Ovary (tissue), 3 donors: ENCODE measurements around the gene ZNF81.
"Not testable (repeated sequence)": the region's sequence is repeated elsewhere in the genome, so short reads cannot be mapped to it uniquely, and the experiment has no call there.

ENCODE experiments used
- EP300 ChIP-seq: sonication (generic); formaldehyde crosslinking; IDR thresholded peaks from one replicate; pipeline ENCODE4 v1.6.1; 2017; ENCODE audit warnings: antibody characterized with exemption
- POLR2A ChIP-seq: fragments of 450-650 bp; IDR thresholded peaks from one replicate; pipeline ENCODE4 v1.6.1; 2017; ENCODE audit warnings: antibody characterized with exemption, mild to moderate bottlenecking, moderate library complexity
- TF ChIP-seq, protein P1 (sequence below), 3 donors: fragments of 450-650 bp in 2 of 3; fragments of 200-600 bp in 1 of 3; IDR thresholded peaks; one replicate each; pipeline versions ENCODE4 v1.5.1 to v1.8.0; 2016 to 2022; ENCODE audit warnings: antibody characterized with exemption in 3 of 3, mild to moderate bottlenecking in 1 of 3
- donor health status: DM: no; HTN: no; CAD: no.

DNA sequence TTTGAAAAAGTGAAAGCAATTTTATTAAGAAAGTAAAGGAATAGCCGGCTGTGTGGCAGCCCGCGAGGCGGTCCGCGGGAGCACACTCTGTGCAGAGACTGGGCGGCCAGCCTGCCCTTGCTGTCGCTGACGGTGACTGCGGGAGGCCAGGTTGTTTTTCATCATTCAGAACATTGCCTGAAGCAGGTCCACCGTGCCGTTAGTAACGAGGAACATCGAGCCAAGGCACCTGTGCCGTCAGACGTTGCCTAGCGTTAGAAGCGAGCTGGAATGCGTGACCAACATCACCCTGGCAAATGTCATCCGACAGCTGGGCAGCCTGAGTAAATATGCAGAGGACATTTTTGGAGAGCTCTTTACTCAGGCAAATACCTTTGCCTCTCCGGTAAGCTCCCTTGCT is 33.6 kb upstream of the ZNF81 start:
- not testable (repeated sequence) for TF ChIP-seq POLR2A, EP300
- TF ChIP-seq, protein P1, sequence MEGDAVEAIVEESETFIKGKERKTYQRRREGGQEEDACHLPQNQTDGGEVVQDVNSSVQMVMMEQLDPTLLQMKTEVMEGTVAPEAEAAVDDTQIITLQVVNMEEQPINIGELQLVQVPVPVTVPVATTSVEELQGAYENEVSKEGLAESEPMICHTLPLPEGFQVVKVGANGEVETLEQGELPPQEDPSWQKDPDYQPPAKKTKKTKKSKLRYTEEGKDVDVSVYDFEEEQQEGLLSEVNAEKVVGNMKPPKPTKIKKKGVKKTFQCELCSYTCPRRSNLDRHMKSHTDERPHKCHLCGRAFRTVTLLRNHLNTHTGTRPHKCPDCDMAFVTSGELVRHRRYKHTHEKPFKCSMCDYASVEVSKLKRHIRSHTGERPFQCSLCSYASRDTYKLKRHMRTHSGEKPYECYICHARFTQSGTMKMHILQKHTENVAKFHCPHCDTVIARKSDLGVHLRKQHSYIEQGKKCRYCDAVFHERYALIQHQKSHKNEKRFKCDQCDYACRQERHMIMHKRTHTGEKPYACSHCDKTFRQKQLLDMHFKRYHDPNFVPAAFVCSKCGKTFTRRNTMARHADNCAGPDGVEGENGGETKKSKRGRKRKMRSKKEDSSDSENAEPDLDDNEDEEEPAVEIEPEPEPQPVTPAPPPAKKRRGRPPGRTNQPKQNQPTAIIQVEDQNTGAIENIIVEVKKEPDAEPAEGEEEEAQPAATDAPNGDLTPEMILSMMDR (IDR thresholded peaks at IDR 0.05) = not testable (repeated sequence)
